Parathyroid adenoma (tissue), 2 donors: Measurements from ENCODE around the gene PITHD1.

Experiments used
- H2AFZ ChIP-seq: fragments of 300-600 bp; sonication (generic); one replicate; pipeline ENCODE4 v1.7.0; 2017; ENCODE audit warnings: antibody characterized with exemption, mild to moderate bottlenecking
- H3K27ac ChIP-seq: fragments of 300-600 bp; sonication (generic); one replicate; pipeline ENCODE4 v1.7.0; 2017
- H3K27me3 ChIP-seq: fragments of 300-600 bp; sonication (generic); one replicate; pipeline ENCODE4 v1.7.0; 2017; ENCODE audit warnings: low read length; ENCODE audit not compliant: control insufficient read depth, insufficient read depth
- H3K36me3 ChIP-seq: fragments of 300-600 bp; sonication (generic); one replicate; pipeline ENCODE4 v1.7.0; 2017; ENCODE audit warnings: low read length; ENCODE audit not compliant: control insufficient read depth, insufficient read depth
- H3K4me1 ChIP-seq: fragments of 300-600 bp; sonication (generic); one replicate; pipeline ENCODE4 v1.7.0; 2017; ENCODE audit warnings: control low read depth
- H3K4me2 ChIP-seq: fragments of 300-600 bp; sonication (generic); one replicate; pipeline ENCODE4 v1.7.0; 2017; ENCODE audit warnings: low read length
- H3K4me3 ChIP-seq: fragments of 300-600 bp; sonication (generic); one replicate; pipeline ENCODE4 v1.7.0; 2017; ENCODE audit warnings: low read depth, low read length
- H3K79me2 ChIP-seq: fragments of 300-600 bp; sonication (generic); one replicate; pipeline ENCODE4 v1.7.0; 2017; ENCODE audit warnings: control low read depth
- H3K9ac ChIP-seq: fragments of 300-600 bp; sonication (generic); one replicate; pipeline ENCODE4 v1.7.0; 2017; ENCODE audit warnings: mild to moderate bottlenecking
- H3K9me3 ChIP-seq: fragments of 300-600 bp; sonication (generic); one replicate; pipeline ENCODE4 v1.7.0; 2017; ENCODE audit warnings: low read length; ENCODE audit not compliant: control insufficient read depth
- CTCF ChIP-seq: fragments of 300-600 bp; sonication (generic); IDR thresholded peaks from one replicate; pipeline ENCODE4 v1.7.0; 2017; ENCODE audit warnings: antibody characterized with exemption, mild to moderate bottlenecking
- donor health status: primary hyperparathyroidism.

The PITHD1 gene

GRCh38 chr1:23757812-23758211, 20.4 kb upstream of the PITHD1 start:
- no peak overlapping the region for H3K4me2 ChIP-seq
- no peak overlapping the region for H3K9ac ChIP-seq
- peaks cover 2% of the 10 kb centered on the region for H3K79me2 ChIP-seq
- no peaks in the 10 kb centered on the region for H3K27me3 ChIP-seq
- no peaks in the 10 kb centered on the region for H3K36me3 ChIP-seq
- TF ChIP-seq CTCF, result no peak
- H3K27ac ChIP-seq, result no peak overlapping the region
- H3K9me3 ChIP-seq, result no peaks in the 10 kb centered on the region
- no peak overlapping the region for H3K4me3 ChIP-seq
- H2AFZ ChIP-seq, result no peak overlapping the region
- no peaks in the 10 kb centered on the region for H3K4me1 ChIP-seq

- Histone ChIP-seq H3K4me3 (no peak overlapping the region), H3K27ac (no peak overlapping the region), H3K4me2 (no peak overlapping the region), H3K27me3 (no peaks in the 10 kb centered on the region), H3K9me3 (no peaks in the 10 kb centered on the region), H3K79me2 (peaks cover 2% of the 10 kb centered on the region), H2AFZ (no peak overlapping the region), H3K4me1 (no peaks in the 10 kb centered on the region), H3K9ac (no peak overlapping the region), H3K36me3 (no peaks in the 10 kb centered on the region)
- TF ChIP-seq CTCF, result no peak
Measured at GRCh38 chr1:23759277-23759676, 18.9 kb upstream of the PITHD1 start.

- no peak overlapping the region for H2AFZ ChIP-seq
- no peaks in the 10 kb centered on the region for H3K36me3 ChIP-seq
- no peak overlapping the region for H3K4me2 ChIP-seq
- H3K4me3 ChIP-seq, result no peak overlapping the region
- no peak overlapping the region for H3K27ac ChIP-seq
- H3K4me1 ChIP-seq, result no peaks in the 10 kb centered on the region
- no peak overlapping the region for H3K9ac ChIP-seq
- H3K27me3 ChIP-seq, result no peaks in the 10 kb centered on the region
- H3K9me3 ChIP-seq, result no peaks in the 10 kb centered on the region
- no peak for TF ChIP-seq CTCF
- no peaks in the 10 kb centered on the region for H3K79me2 ChIP-seq
Measured at GRCh38 chr1:23763041-23763577, 15.1 kb upstream of the PITHD1 start.

GRCh38 chr1:23768733-23769132, 9.5 kb upstream of the PITHD1 start:
- no peak for TF ChIP-seq CTCF

More at GRCh38 chr1:23768733-23769132, 9.5 kb upstream of the PITHD1 start:
- H3K9ac ChIP-seq, result no peak overlapping the region
- no peaks in the 10 kb centered on the region for H3K27me3 ChIP-seq
- no peak overlapping the region for H2AFZ ChIP-seq
- H3K27ac ChIP-seq, result no peak overlapping the region
- no peaks in the 10 kb centered on the region for H3K36me3 ChIP-seq
- peaks cover 2% of the 10 kb centered on the region for H3K79me2 ChIP-seq
- H3K4me1 ChIP-seq, result no peaks in the 10 kb centered on the region
- no peak overlapping the region for H3K4me3 ChIP-seq
- H3K4me2 ChIP-seq, result no peak overlapping the region
- H3K9me3 ChIP-seq, result no peaks in the 10 kb centered on the region
